ENCODE measurements around the gene CCT6B.

GRCh38 chr17:34988644-34989043 is 27.4 kb upstream of the CCT6B start:
- TF ChIP-seq EZH2phosphoT487 (IDR thresholded peaks at IDR 0.05; ENCODE audit: low read depth): no peak
- TF ChIP-seq, protein P1, sequence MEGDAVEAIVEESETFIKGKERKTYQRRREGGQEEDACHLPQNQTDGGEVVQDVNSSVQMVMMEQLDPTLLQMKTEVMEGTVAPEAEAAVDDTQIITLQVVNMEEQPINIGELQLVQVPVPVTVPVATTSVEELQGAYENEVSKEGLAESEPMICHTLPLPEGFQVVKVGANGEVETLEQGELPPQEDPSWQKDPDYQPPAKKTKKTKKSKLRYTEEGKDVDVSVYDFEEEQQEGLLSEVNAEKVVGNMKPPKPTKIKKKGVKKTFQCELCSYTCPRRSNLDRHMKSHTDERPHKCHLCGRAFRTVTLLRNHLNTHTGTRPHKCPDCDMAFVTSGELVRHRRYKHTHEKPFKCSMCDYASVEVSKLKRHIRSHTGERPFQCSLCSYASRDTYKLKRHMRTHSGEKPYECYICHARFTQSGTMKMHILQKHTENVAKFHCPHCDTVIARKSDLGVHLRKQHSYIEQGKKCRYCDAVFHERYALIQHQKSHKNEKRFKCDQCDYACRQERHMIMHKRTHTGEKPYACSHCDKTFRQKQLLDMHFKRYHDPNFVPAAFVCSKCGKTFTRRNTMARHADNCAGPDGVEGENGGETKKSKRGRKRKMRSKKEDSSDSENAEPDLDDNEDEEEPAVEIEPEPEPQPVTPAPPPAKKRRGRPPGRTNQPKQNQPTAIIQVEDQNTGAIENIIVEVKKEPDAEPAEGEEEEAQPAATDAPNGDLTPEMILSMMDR (IDR thresholded peaks at IDR 0.05; ENCODE audit: low read depth, low read length): no peak
